ENCODE data around the gene HCN4.

DNA sequence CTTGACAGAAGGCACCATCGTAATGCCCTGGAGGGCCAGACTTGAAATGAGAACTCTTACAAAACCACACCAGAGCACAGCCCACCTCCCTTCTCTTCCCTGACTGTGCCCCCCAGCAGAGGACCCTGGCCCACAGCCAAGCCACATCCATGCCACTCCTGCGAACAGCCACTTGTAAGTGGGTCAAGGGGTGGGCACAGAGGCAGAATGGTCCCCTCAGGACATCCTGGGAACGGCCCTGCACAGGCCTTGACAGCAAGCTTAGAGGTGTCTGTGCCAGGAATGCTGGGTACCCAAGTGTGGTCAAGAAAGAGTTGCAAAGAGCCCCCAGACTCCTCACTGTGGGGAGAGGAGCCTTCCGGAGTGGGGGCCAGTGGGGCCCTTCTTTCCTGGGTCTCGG is 33.3 kb downstream of the HCN4 start:
- TF ChIP-seq, protein P1, sequence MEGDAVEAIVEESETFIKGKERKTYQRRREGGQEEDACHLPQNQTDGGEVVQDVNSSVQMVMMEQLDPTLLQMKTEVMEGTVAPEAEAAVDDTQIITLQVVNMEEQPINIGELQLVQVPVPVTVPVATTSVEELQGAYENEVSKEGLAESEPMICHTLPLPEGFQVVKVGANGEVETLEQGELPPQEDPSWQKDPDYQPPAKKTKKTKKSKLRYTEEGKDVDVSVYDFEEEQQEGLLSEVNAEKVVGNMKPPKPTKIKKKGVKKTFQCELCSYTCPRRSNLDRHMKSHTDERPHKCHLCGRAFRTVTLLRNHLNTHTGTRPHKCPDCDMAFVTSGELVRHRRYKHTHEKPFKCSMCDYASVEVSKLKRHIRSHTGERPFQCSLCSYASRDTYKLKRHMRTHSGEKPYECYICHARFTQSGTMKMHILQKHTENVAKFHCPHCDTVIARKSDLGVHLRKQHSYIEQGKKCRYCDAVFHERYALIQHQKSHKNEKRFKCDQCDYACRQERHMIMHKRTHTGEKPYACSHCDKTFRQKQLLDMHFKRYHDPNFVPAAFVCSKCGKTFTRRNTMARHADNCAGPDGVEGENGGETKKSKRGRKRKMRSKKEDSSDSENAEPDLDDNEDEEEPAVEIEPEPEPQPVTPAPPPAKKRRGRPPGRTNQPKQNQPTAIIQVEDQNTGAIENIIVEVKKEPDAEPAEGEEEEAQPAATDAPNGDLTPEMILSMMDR (conservative IDR thresholded peaks at IDR 0.05 in 1 of 2, IDR thresholded peaks at IDR 0.05 in 1 of 2; ENCODE audit: low read depth in 1 of 2, low read length in 2 of 2): no peak
- no peak for TF ChIP-seq EZH2 (IDR thresholded peaks at IDR 0.05; ENCODE audit: low read length, missing control alignments)
